ENCODE data around the gene FGB.
A peak's percentile ranks its signal among the peaks of the same experiment; 100 is the strongest.

Gene FGB

GRCh38 chr4:154609532-154609931, 46.7 kb downstream of the FGB start:
- no peak overlapping the region for H3K4me3 ChIP-seq (ENCODE audit: low read depth, low read length)
- TF ChIP-seq CTCF (IDR thresholded peaks at IDR 0.05; ENCODE audit: low read depth, low read length) = no peak
- TF ChIP-seq POLR2A (IDR thresholded peaks at IDR 0.05; ENCODE audit: extremely low read depth, insufficient read length) = no peak
- no peak for TF ChIP-seq MYC (IDR thresholded peaks at IDR 0.05; ENCODE audit: low read depth, low read length)
- no peak for TF ChIP-seq MAX (IDR thresholded peaks at IDR 0.05; ENCODE audit: low read depth, low read length)
- no peak for DNase-seq (ENCODE audit: low read depth)

- TF ChIP-seq POLR2A (IDR thresholded peaks at IDR 0.05; ENCODE audit: extremely low read depth, insufficient read length) (no peak), MAX (IDR thresholded peaks at IDR 0.05; ENCODE audit: low read depth, low read length) (no peak), MYC (IDR thresholded peaks at IDR 0.05; ENCODE audit: low read depth, low read length) (no peak), CTCF (IDR thresholded peaks at IDR 0.05; ENCODE audit: low read depth, low read length) (no peak)
- no peak overlapping the region for H3K4me3 ChIP-seq (ENCODE audit: low read depth, low read length)
- peak; percentile 4 for DNase-seq (ENCODE audit: low read depth)
Measured at GRCh38 chr4:154610582-154610981, 47.8 kb downstream of the FGB start.

- TF ChIP-seq MYC (IDR thresholded peaks at IDR 0.05; ENCODE audit: low read depth, low read length) = no peak
- no peak for TF ChIP-seq MAX (IDR thresholded peaks at IDR 0.05; ENCODE audit: low read depth, low read length)
- TF ChIP-seq CTCF (IDR thresholded peaks at IDR 0.05; ENCODE audit: low read depth, low read length) = no peak
- TF ChIP-seq POLR2A (IDR thresholded peaks at IDR 0.05; ENCODE audit: extremely low read depth, insufficient read length) = no peak
- DNase-seq (ENCODE audit: low read depth) = no peak
- no peak overlapping the region for H3K4me3 ChIP-seq (ENCODE audit: low read depth, low read length)
Measured at GRCh38 chr4:154611833-154612232, 49.0 kb downstream of the FGB start.

- no peak for DNase-seq (ENCODE audit: low read depth)
- no peak within 1 kb of the TSS for H3K4me3 ChIP-seq (ENCODE audit: low read depth, low read length)
- no peak for TF ChIP-seq POLR2A (IDR thresholded peaks at IDR 0.05; ENCODE audit: extremely low read depth, insufficient read length)
- no peak for TF ChIP-seq CTCF (IDR thresholded peaks at IDR 0.05; ENCODE audit: low read depth, low read length)
- TF ChIP-seq MYC (IDR thresholded peaks at IDR 0.05; ENCODE audit: low read depth, low read length) = no peak
Measured at GRCh38 chr4:154612472-154613414, 49.9 kb downstream of the FGB start, which contains the start of gene FGG. FGG (minus strand) TSS chr4:154612656; CDS start chr4:154612609, 47 bp downstream.

- DNase-seq (ENCODE audit: low read depth) = no peak
- TF ChIP-seq CTCF (IDR thresholded peaks at IDR 0.05; ENCODE audit: low read depth, low read length) (no peak), MAX (IDR thresholded peaks at IDR 0.05; ENCODE audit: low read depth, low read length) (no peak), MYC (IDR thresholded peaks at IDR 0.05; ENCODE audit: low read depth, low read length) (no peak), POLR2A (IDR thresholded peaks at IDR 0.05; ENCODE audit: extremely low read depth, insufficient read length) (no peak)
- no peak overlapping the region for H3K4me3 ChIP-seq (ENCODE audit: low read depth, low read length)
Measured at GRCh38 chr4:154614306-154614705, 51.5 kb downstream of the FGB start.
